Immature natural killer cell (primary cell): Measurements from ENCODE around the gene MAP3K4. TPM values are rescaled to one million over a fixed set of nuclear protein-coding genes. Genes with fewer than 3 reads are reported as not detected.
"Not testable (repeated sequence)": the region's sequence is repeated elsewhere in the genome, so short reads cannot be mapped to it uniquely, and the experiment has no call there.

Experiments used
- DNase-seq, 3 donors: peaks; one replicate each; pipeline ENCODE4 v3.0.0; 2022; ENCODE audit warnings: mixed read lengths in 1 of 3
- H3K27ac Mint-ChIP-seq, 6 donors: one replicate each; pipeline ENCODE4 v1.8.0; 2020; ENCODE audit warnings: mixed read lengths in 6 of 6, mild to moderate bottlenecking in 5 of 6, inconsistent platforms in 4 of 6, moderate library complexity in 3 of 6
- H3K27me3 Mint-ChIP-seq, 3 donors: one replicate each; pipeline ENCODE4 v1.8.0; 2020 to 2021; ENCODE audit warnings: low read depth in 3 of 3, mild to moderate bottlenecking in 3 of 3, mixed read lengths in 3 of 3, moderate library complexity in 3 of 3, inconsistent platforms in 1 of 3
- H3K36me3 Mint-ChIP-seq, 3 donors: one replicate each; pipeline ENCODE4 v1.8.0; 2020; ENCODE audit warnings: mixed read lengths in 3 of 3, inconsistent platforms in 2 of 3, mild to moderate bottlenecking in 2 of 3
- H3K4me1 Mint-ChIP-seq, 2 donors: one replicate each; pipeline ENCODE4 v1.8.0; 2020; ENCODE audit warnings: inconsistent platforms in 2 of 2, mild to moderate bottlenecking in 2 of 2, mixed read lengths in 2 of 2, moderate library complexity in 1 of 2
- H3K4me3 Mint-ChIP-seq, 5 donors: one replicate each; pipeline ENCODE4 v1.8.0; 2020; ENCODE audit warnings: mild to moderate bottlenecking in 5 of 5, mixed read lengths in 5 of 5, inconsistent platforms in 3 of 5, moderate library complexity in 3 of 5
- H3K9me3 Mint-ChIP-seq, 6 donors: one replicate each; pipeline ENCODE4 v1.8.0; 2020; ENCODE audit warnings: mild to moderate bottlenecking in 6 of 6, mixed read lengths in 6 of 6, inconsistent platforms in 4 of 6, moderate library complexity in 3 of 6
- polyA plus RNA-seq, 3 donors: library from polyadenylated mRNA; unstranded; fragments of 300-500 nt; fragmentation: Illumina TruSeq; gene quantifications; one replicate each; pipeline ENCODE4 v1.2.3, GENCODE V29; 2021

Gene MAP3K4
- polyA plus RNA-seq, 3 donors from 2014 or later, result 5.2 to 11.2 (median 9.2) TPM

GRCh38 chr6:160975961-160976360 is 15.6 kb upstream of the MAP3K4 start:
- not testable (repeated sequence) for H3K36me3 Mint-ChIP-seq, H3K4me1 Mint-ChIP-seq, H3K27me3 Mint-ChIP-seq, H3K27ac Mint-ChIP-seq, H3K9me3 Mint-ChIP-seq, H3K4me3 Mint-ChIP-seq, DNase-seq

DNA sequence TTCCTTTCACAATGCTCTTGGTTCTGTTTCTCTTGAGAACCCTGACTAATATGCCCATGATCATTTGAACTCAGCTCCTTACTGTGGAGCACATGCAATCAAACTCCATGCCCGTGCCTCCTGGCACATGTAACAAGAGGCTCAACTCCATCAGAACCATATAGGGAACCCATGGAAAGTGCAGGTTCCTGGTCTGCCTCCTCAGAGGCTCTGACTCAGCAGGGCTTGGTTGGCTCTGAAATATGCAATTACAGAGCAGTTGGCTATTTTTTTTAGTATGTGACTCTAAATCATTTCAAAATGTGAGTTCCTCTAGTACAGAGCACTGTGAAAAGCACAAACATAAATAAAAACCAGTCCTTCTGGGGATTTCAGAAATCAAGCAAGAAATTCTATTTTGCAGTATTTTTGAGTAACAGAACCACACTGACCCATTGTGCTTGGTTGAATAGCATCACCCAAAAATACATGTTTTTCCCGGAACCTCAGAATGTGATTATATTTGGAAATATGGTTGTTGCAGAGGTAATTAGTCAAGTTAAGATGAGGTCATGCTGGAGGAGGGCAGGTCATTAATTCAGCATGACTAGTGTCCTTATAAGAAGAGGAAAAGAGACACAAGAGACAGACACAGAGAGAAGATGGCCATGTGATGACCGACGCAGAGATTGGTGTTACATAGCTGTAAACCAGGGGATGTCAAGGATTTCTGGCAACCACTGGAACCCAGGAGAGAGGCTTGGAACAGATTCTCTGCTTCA is 13.2 kb upstream of the MAP3K4 start:
- DNase-seq, result no peak
- Mint-ChIP-seq H3K27me3 (peaks cover 0 to 2% (median 2%) of the 10 kb centered on the region in 3 donors), H3K4me3 (no peak overlapping the region), H3K36me3 (peaks cover 0 to 3% (median 0%) of the 10 kb centered on the region in 3 donors), H3K27ac (no peak overlapping the region), H3K4me1 (no peaks in the 10 kb centered on the region), H3K9me3 (peaks cover 0 to 6% (median 2%) of the 10 kb centered on the region in 6 donors)

GRCh38 chr6:160979061-160979708 is 12.4 kb upstream of the MAP3K4 start:
- no peak overlapping the region for H3K4me3 Mint-ChIP-seq
- H3K27ac Mint-ChIP-seq, result no peak overlapping the region
- H3K27me3 Mint-ChIP-seq, result peaks cover 0 to 2% (median 0%) of the 10 kb centered on the region in 3 donors
- no peaks in the 10 kb centered on the region for H3K4me1 Mint-ChIP-seq
- H3K36me3 Mint-ChIP-seq, result peaks cover 0 to 3% (median 0%) of the 10 kb centered on the region in 3 donors
- DNase-seq, result no peak
- peaks cover 0 to 6% (median 3%) of the 10 kb centered on the region in 6 donors for H3K9me3 Mint-ChIP-seq

GRCh38 chr6:160983377-160983948 is 8.1 kb upstream of the MAP3K4 start:
- H3K9me3 Mint-ChIP-seq, result peaks cover 3 to 14% (median 5%) of the 10 kb centered on the region in 6 donors
- not testable (repeated sequence) for H3K36me3 Mint-ChIP-seq, H3K27ac Mint-ChIP-seq, H3K4me3 Mint-ChIP-seq, H3K4me1 Mint-ChIP-seq, DNase-seq, H3K27me3 Mint-ChIP-seq

- peaks cover 0 to 3% (median 3%) of the 10 kb centered on the region in 3 donors for H3K36me3 Mint-ChIP-seq
- H3K4me1 Mint-ChIP-seq, result peaks cover 6 to 10% of the 10 kb centered on the region in 2 donors
- DNase-seq, result no peak
- H3K27me3 Mint-ChIP-seq, result peaks cover 5 to 15% (median 8%) of the 10 kb centered on the region in 3 donors
- H3K27ac Mint-ChIP-seq, result no peak overlapping the region
- H3K4me3 Mint-ChIP-seq, result no peak overlapping the region
- peaks cover 1 to 14% (median 5%) of the 10 kb centered on the region in 6 donors for H3K9me3 Mint-ChIP-seq
Observed at GRCh38 chr6:160986851-160987250, 4.7 kb upstream of the MAP3K4 start.

GRCh38 chr6:160987265-160987664 is 4.3 kb upstream of the MAP3K4 start:
- Mint-ChIP-seq H3K9me3 (peaks cover 1 to 14% (median 5%) of the 10 kb centered on the region in 6 donors), H3K27ac (no peak overlapping the region), H3K27me3 (peaks cover 7 to 18% (median 10%) of the 10 kb centered on the region in 3 donors), H3K4me1 (peaks cover 7 to 11% of the 10 kb centered on the region in 2 donors), H3K4me3 (no peak overlapping the region), H3K36me3 (peaks cover 0 to 3% (median 3%) of the 10 kb centered on the region in 3 donors)
- DNase-seq, result no peak

- H3K27ac Mint-ChIP-seq, result peak overlapping the region; percentile 74 to 92 (median 88)
- peaks cover 13 to 25% (median 13%) of the 10 kb centered on the region in 3 donors for H3K27me3 Mint-ChIP-seq
- H3K9me3 Mint-ChIP-seq, result peaks cover 0 to 4% (median 2%) of the 10 kb centered on the region in 6 donors
- peak overlapping the region; percentile 83 to 99 (median 95) for H3K4me3 Mint-ChIP-seq
- no peaks in the 10 kb centered on the region for H3K36me3 Mint-ChIP-seq
- peaks cover 31 to 38% of the 10 kb centered on the region in 2 donors for H3K4me1 Mint-ChIP-seq
- no peak for DNase-seq
Observed at GRCh38 chr6:160990847-160991405, 643 bp upstream of the MAP3K4 start.

DNA sequence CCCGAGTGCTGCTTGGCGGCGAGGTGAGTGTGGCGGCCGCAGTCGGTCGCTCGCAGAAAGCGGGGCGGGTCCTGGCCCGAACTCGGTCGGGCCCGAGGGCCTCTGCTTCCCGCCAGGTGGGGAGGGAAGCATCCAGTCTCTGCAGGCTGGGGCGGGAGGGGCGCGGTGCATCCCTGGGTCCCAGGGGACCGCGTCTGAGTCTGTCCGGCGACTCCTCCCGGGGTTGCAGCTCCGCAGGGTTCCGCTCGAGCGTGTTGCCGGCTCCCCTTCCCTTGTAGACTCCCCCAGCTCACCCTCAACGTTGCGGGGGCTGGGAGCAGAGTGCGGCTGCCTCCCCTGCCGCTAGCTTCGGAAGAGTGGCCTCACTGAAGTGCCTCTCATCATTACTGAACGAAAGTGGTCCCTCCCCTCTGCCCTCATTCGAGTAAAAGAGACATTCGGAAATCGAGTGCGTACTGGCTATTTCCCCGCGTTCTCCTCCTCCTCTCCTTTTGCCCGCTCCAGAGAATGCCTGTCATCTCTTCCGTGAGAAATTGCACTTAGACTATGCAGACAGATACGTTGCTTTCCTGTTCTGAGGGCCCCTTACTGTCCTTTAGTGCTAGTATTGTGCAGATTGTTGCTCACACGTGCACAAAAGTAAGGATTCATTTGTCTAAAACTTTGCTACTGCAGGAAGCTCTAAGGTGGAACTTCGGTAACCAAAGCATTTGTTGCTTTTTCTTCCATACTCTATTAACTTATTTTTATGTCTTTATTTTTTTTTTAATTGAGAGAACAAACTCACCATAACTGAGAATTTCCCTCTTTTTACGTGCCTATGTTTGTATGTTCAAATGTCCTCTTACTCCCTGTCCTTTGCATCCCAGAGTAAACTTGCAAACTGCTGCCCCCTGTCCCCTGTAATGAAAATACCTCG is 751 bp downstream of the MAP3K4 start:
- H3K4me1 Mint-ChIP-seq, result peaks cover 42 to 48% of the 10 kb centered on the region in 2 donors
- H3K4me3 Mint-ChIP-seq, result peak overlapping the region; percentile 88 to 99 (median 95)
- peaks cover 11 to 25% (median 13%) of the 10 kb centered on the region in 3 donors for H3K27me3 Mint-ChIP-seq
- H3K27ac Mint-ChIP-seq, result peak overlapping the region; percentile 88 to 97 (median 95)
- H3K9me3 Mint-ChIP-seq, result peaks cover 0 to 1% (median 0%) of the 10 kb centered on the region in 6 donors
- H3K36me3 Mint-ChIP-seq, result no peaks in the 10 kb centered on the region
- DNase-seq, result peak; percentile 32 to 63 (median 51)

DNA sequence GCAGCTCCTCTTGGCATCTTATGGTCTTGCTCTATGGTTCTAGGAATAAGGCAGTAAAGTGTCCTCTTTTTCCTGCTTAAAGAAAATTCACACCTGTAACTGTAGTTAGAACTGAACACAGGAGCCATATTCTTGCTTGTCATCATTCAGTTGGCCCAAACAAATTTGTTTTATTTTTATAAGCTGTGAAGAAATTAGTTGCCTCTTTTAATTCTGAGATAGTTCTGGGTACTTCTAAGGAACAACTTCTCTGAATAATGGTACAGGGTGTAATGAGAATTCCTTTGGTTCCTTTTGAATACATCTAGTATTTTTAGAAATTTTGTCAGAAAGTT is 1.4 kb downstream of the MAP3K4 start:
- no peaks in the 10 kb centered on the region for H3K36me3 Mint-ChIP-seq
- DNase-seq, result no peak
- H3K9me3 Mint-ChIP-seq, result peaks cover 0 to 1% (median 0%) of the 10 kb centered on the region in 6 donors
- H3K4me3 Mint-ChIP-seq, result peak overlapping the region; percentile 88 to 99 (median 95)
- H3K4me1 Mint-ChIP-seq, result peaks cover 42 to 53% of the 10 kb centered on the region in 2 donors
- peak overlapping the region; percentile 88 to 97 (median 95) for H3K27ac Mint-ChIP-seq
- H3K27me3 Mint-ChIP-seq, result peaks cover 11 to 25% (median 13%) of the 10 kb centered on the region in 3 donors

DNA sequence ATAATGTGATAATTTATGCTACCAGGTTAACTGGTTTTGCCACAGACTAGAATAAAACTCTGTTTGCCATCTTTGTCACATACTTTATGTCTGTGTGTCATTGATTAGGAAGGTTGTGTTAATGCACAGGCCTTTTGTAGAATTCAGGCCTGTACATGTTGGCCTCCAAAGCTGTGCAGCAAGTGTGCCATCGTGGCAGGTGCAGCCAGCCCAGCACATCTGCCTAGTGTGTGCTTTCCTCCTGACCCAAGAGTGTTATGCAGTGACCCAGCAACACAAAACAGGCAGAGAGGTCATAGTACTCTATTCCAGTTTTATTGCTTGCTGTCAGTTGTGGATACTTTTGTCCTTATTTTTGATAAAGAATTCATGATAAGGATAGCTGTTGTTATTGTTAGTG is 3.7 kb downstream of the MAP3K4 start:
- DNase-seq, result no peak
- no peaks in the 10 kb centered on the region for H3K36me3 Mint-ChIP-seq
- no peaks in the 10 kb centered on the region for H3K9me3 Mint-ChIP-seq
- H3K4me1 Mint-ChIP-seq, result peaks cover 45 to 62% of the 10 kb centered on the region in 2 donors
- H3K4me3 Mint-ChIP-seq, result no peak overlapping the region
- peaks cover 11 to 21% (median 13%) of the 10 kb centered on the region in 3 donors for H3K27me3 Mint-ChIP-seq
- H3K27ac Mint-ChIP-seq, result no peak overlapping the region

DNA sequence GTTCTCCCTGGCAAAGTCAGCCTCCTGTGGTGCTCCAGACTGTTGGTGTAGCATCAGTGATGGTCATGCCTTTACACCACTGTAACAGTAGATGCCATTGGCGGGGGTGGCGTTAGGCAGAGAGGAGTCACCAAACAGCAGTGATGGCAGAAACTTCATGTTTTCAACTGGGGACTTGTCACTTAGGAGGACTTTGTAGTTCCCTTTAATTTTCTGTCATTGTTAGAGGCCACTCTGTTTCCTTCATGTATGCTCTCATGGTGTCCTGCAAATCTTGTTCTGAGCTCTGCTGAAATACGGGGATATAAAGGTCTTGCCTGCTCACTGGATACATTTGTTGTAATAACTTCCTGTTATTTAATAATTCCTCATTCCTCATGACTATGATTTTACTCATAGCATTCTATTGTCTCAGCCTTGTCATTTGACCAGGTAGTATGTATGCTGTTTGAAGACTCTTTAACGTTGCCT is 4.6 kb downstream of the MAP3K4 start:
- no peak for DNase-seq
- Mint-ChIP-seq H3K4me1 (peaks cover 42 to 57% of the 10 kb centered on the region in 2 donors), H3K27ac (no peak overlapping the region), H3K27me3 (peaks cover 9 to 15% (median 11%) of the 10 kb centered on the region in 3 donors), H3K9me3 (no peaks in the 10 kb centered on the region), H3K4me3 (no peak overlapping the region), H3K36me3 (no peaks in the 10 kb centered on the region)

DNA sequence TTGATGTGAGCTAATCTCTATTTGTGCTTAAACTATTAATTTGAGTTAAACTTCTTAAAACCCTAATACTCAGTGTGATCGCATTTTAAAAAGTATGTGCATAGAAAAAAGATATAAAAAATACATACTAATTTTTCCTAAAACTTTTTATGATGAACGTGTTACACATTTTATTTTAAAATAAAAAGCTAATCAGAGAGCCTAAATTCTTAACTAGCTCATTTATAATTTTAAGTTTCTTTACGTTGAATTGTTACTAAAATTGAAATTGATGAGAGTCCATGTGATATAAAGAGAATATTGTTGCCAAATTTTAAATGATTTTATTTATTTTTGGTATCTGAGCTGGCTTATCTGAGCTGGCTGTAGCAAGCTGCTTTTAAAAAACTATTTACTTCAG is 6.6 kb downstream of the MAP3K4 start:
- no peaks in the 10 kb centered on the region for H3K9me3 Mint-ChIP-seq
- no peaks in the 10 kb centered on the region for H3K27me3 Mint-ChIP-seq
- no peaks in the 10 kb centered on the region for H3K36me3 Mint-ChIP-seq
- H3K4me3 Mint-ChIP-seq, result no peak overlapping the region
- H3K27ac Mint-ChIP-seq, result no peak overlapping the region
- peaks cover 34 to 60% of the 10 kb centered on the region in 2 donors for H3K4me1 Mint-ChIP-seq
- DNase-seq, result no peak

GRCh38 chr6:160998766-160999165 is 7.2 kb downstream of the MAP3K4 start:
- Mint-ChIP-seq H3K27ac (no peak overlapping the region), H3K4me3 (no peak overlapping the region), H3K27me3 (no peaks in the 10 kb centered on the region), H3K9me3 (no peaks in the 10 kb centered on the region), H3K36me3 (no peaks in the 10 kb centered on the region), H3K4me1 (peaks cover 29 to 56% of the 10 kb centered on the region in 2 donors)
- DNase-seq, result no peak
